ENCODE data around the gene CDC34.

- no peak for TF ChIP-seq REST (IDR thresholded peaks at IDR 0.05; ENCODE audit: low read depth)
- no peak for TF ChIP-seq EP300 (IDR thresholded peaks at IDR 0.05; ENCODE audit: borderline replicate concordance)
- no peak for TF ChIP-seq TAF1 (IDR thresholded peaks at IDR 0.05; ENCODE audit: low read depth)
- TF ChIP-seq CREB1 (IDR thresholded peaks at IDR 0.05; ENCODE audit: low read depth), result no peak
These were observed 34.8 kb downstream of the CDC34 start for GRCh38 chr19:566403-566802.
